H9 (cell line): ENCODE measurements around the gene EXOSC1. TPM values are rescaled to one million over a fixed set of nuclear protein-coding genes. Genes with fewer than 3 reads are reported as not detected.
A peak's percentile ranks its signal among the peaks of the same experiment; 100 is the strongest.
"Not testable (repeated sequence)": the region's sequence is repeated elsewhere in the genome, so short reads cannot be mapped to it uniquely, and the experiment has no call there.

Experiments
- DNase-seq: peaks from one replicate; pipeline ENCODE4 v3.0.0-alpha.2; 2017
- H2AFZ ChIP-seq: one replicate; pipeline ENCODE4 v1.6.1; 2013; ENCODE audit warnings: mild to moderate bottlenecking, low read length, control low read depth, moderate library complexity
- H2AK5ac ChIP-seq: 2 replicates; pipeline ENCODE4 v1.6.1; 2013; ENCODE audit warnings: low read length, control low read depth, mixed read lengths; ENCODE audit not compliant: insufficient read length
- H2BK120ac ChIP-seq: one replicate; pipeline ENCODE4 v1.6.1; 2013; ENCODE audit warnings: low read depth, mild to moderate bottlenecking, low read length, control low read depth, inconsistent platforms; ENCODE audit not compliant: poor library complexity, severe bottlenecking
- H2BK12ac ChIP-seq: 2 replicates; pipeline ENCODE4 v1.6.1; 2013; ENCODE audit warnings: low read length, control low read depth, mixed read lengths, low read depth; ENCODE audit not compliant: insufficient read length
- H2BK15ac ChIP-seq: 2 replicates; pipeline ENCODE4 v1.6.1; 2013; ENCODE audit warnings: low read depth, low read length, control low read depth
- H2BK20ac ChIP-seq: one replicate; pipeline ENCODE4 v1.6.1; 2013; ENCODE audit warnings: low read depth, mild to moderate bottlenecking, low read length, control low read depth, inconsistent platforms; ENCODE audit not compliant: poor library complexity, severe bottlenecking
- H2BK5ac ChIP-seq: 2 replicates; pipeline ENCODE4 v1.6.1; 2013; ENCODE audit warnings: low read length, control low read depth, mixed read lengths; ENCODE audit not compliant: insufficient read length
- H3K14ac ChIP-seq: 2 replicates; pipeline ENCODE4 v1.6.1; 2013; ENCODE audit warnings: low read length, control low read depth; ENCODE audit not compliant: insufficient read depth
- H3K18ac ChIP-seq: 2 replicates; pipeline ENCODE4 v1.6.1; 2013; ENCODE audit warnings: low read depth, mild to moderate bottlenecking, mixed read lengths, low read length, control low read depth; ENCODE audit not compliant: insufficient read length
- H3K23ac ChIP-seq: 2 replicates; pipeline ENCODE4 v1.6.1; 2013; ENCODE audit warnings: low read length, control low read depth, mixed read lengths, low read depth; ENCODE audit not compliant: insufficient read length
- H3K23me2 ChIP-seq: 2 replicates; pipeline ENCODE4 v1.6.1; 2013; ENCODE audit warnings: low read depth, mild to moderate bottlenecking, mixed read lengths, low read length, control low read depth; ENCODE audit not compliant: insufficient read length, poor library complexity, severe bottlenecking
- H3K27ac ChIP-seq: 2 replicates; pipeline ENCODE4 v1.5.1; 2013; ENCODE audit warnings: low read length, control low read depth, mixed read lengths, low read depth; ENCODE audit not compliant: insufficient read length
- H3K27me3 ChIP-seq: 2 replicates; pipeline ENCODE4 v1.6.1; 2013; ENCODE audit warnings: low read length, control low read depth, inconsistent platforms; ENCODE audit not compliant: insufficient read depth
- H3K4ac ChIP-seq: 2 replicates; pipeline ENCODE4 v1.6.1; 2013; ENCODE audit warnings: low read depth, mild to moderate bottlenecking, control low read depth, inconsistent platforms, low read length, moderate library complexity
- H3K4me1 ChIP-seq: 2 replicates; pipeline ENCODE4 v1.6.1; 2013; ENCODE audit warnings: low read length, control low read depth, inconsistent platforms; ENCODE audit not compliant: insufficient read depth
- H3K4me2 ChIP-seq: 2 replicates; pipeline ENCODE4 v1.6.1; 2013; ENCODE audit warnings: low read length, control low read depth, mixed read lengths; ENCODE audit not compliant: insufficient read length, insufficient read depth
- H3K56ac ChIP-seq: 2 replicates; pipeline ENCODE4 v1.6.1; 2013; ENCODE audit warnings: low read depth, mild to moderate bottlenecking, mixed read lengths, low read length, control low read depth; ENCODE audit not compliant: insufficient read length
- H3K79me1 ChIP-seq: 2 replicates; pipeline ENCODE4 v1.6.1; 2013; ENCODE audit warnings: low read depth, mild to moderate bottlenecking, moderate library complexity, low read length, control low read depth, inconsistent platforms; ENCODE audit not compliant: insufficient read depth, poor library complexity, severe bottlenecking
- H3K79me2 ChIP-seq: 2 replicates; pipeline ENCODE4 v1.6.1; 2013; ENCODE audit warnings: low read length, control low read depth, inconsistent platforms; ENCODE audit not compliant: insufficient read depth
- H3K9ac ChIP-seq: 2 replicates; pipeline ENCODE4 v1.6.1; 2013; ENCODE audit warnings: low read length, control low read depth, mixed read lengths; ENCODE audit not compliant: insufficient read length; ENCODE audit errors: extremely low read depth
- H3K9me3 ChIP-seq: one replicate; pipeline ENCODE4 v1.6.1; 2013; ENCODE audit warnings: low read depth, low read length, inconsistent platforms; ENCODE audit not compliant: control insufficient read depth
- H3T11ph ChIP-seq: one replicate; pipeline ENCODE4 v1.6.1; 2013; ENCODE audit warnings: mild to moderate bottlenecking, low read length, control low read depth, inconsistent platforms
- H4K20me1 ChIP-seq: one replicate; pipeline ENCODE4 v1.6.1; 2013; ENCODE audit not compliant: control insufficient read depth, insufficient read length, insufficient read depth
- H4K5ac ChIP-seq: 2 replicates; pipeline ENCODE4 v1.6.1; 2013; ENCODE audit warnings: low read depth, mild to moderate bottlenecking, mixed read lengths, low read length, control low read depth; ENCODE audit not compliant: insufficient read length
- H4K8ac ChIP-seq: replicated peaks from 2 replicates; pipeline ENCODE4 v1.6.1; 2013; ENCODE audit warnings: low read length, control low read depth, mixed read lengths, low read depth; ENCODE audit not compliant: insufficient read length
- H4K91ac ChIP-seq: 2 replicates; pipeline ENCODE4 v1.6.1; 2013; ENCODE audit warnings: low read depth, mild to moderate bottlenecking, moderate library complexity, mixed read lengths, low read length, control low read depth; ENCODE audit not compliant: insufficient read length
- H3K27ac Mint-ChIP-seq, 3 experiments: 2 replicates in 2 of 3; 3 replicates in 1 of 3; pipeline ENCODE4 v1.8.0; 2020 to 2021; ENCODE audit warnings: mixed read lengths in 3 of 3, mild to moderate bottlenecking in 1 of 3, moderate library complexity in 1 of 3
- H3K27me3 Mint-ChIP-seq: 2 replicates; pipeline ENCODE4 v1.8.0; 2021; ENCODE audit warnings: low read depth, mild to moderate bottlenecking, moderate library complexity, mixed read lengths
- H3K36me3 Mint-ChIP-seq, 3 experiments: 2 replicates in 2 of 3; 3 replicates in 1 of 3; pipeline ENCODE4 v1.8.0; 2020 to 2021; ENCODE audit warnings: low read depth in 3 of 3, mixed read lengths in 3 of 3; ENCODE audit not compliant: insufficient read depth in 1 of 3
- H3K4me1 Mint-ChIP-seq, 2 experiments: 2 replicates each; pipeline ENCODE4 v1.8.0; 2020; ENCODE audit warnings: mixed read lengths in 2 of 2
- H3K4me3 Mint-ChIP-seq, 2 experiments: 2 replicates in 1 of 2; 3 replicates in 1 of 2; pipeline ENCODE4 v1.8.0; 2020 to 2021; ENCODE audit warnings: mild to moderate bottlenecking in 2 of 2, mixed read lengths in 2 of 2, moderate library complexity in 1 of 2
- H3K9me3 Mint-ChIP-seq, 2 experiments: 2 replicates in 1 of 2; 3 replicates in 1 of 2; pipeline ENCODE4 v1.8.0; 2020; ENCODE audit warnings: mild to moderate bottlenecking in 2 of 2, mixed read lengths in 2 of 2, moderate library complexity in 1 of 2
- WGBS: extraction: QIAGEN DNeasy Blood & Tissue Kit; methylation state at CpG from one replicate; pipeline ENCODE4 v1.1.7; 2013; ENCODE audit warnings: missing lambda C conversion rate, low lambda C conversion rate, mixed read lengths; ENCODE audit not compliant: insufficient read length; ENCODE audit errors: extremely low coverage; 5-methylcytosine and 5-hydroxymethylcytosine counted together
- total RNA-seq: library from RNA; stranded (reverse); gene quantifications from 2 replicates; pipeline ENCODE4 v1.2.1, GENCODE V29; 2021
- TF ChIP-seq, protein P1 (sequence below): fragments of 200-600 bp; sonication (generic); conservative IDR thresholded peaks from 3 replicates; pipeline ENCODE4 v1.8.0; 2021; ENCODE audit warnings: antibody characterized with exemption, mild to moderate bottlenecking

The EXOSC1 gene
- total RNA-seq, 1 experiment from 2014 or later: 66.4 TPM

GRCh38 chr10:97407211-97407951, 38.4 kb downstream of the EXOSC1 start:
- Mint-ChIP-seq H3K4me1 (peaks cover 0 to 5% of the 10 kb centered on the region in 2 experiments; a peak in 2 of 4 replicates), H3K27ac (peak overlapping the region; percentile 72 to 89 (median 83); a peak in 5 of 7 replicates), H3K4me3 (peak overlapping the region; percentile 57 to 73), H3K27me3 (no peaks in the 10 kb centered on the region), H3K36me3 (no peaks in the 10 kb centered on the region), H3K9me3 (no peaks in the 10 kb centered on the region)
- Histone ChIP-seq H3K79me1 (no peaks in the 10 kb centered on the region), H4K5ac (no peak overlapping the region), H3K27ac (no peak overlapping the region), H3K4ac (no peak overlapping the region), H3K9ac (no peak overlapping the region), H3K14ac (no peak overlapping the region), H2BK20ac (no peak overlapping the region), H3K23ac (no peak overlapping the region), H2BK120ac (no peak overlapping the region), H4K8ac (no peak overlapping the region), H4K20me1 (no peaks in the 10 kb centered on the region), H4K91ac (no peak overlapping the region), H3K79me2 (no peaks in the 10 kb centered on the region), H3K56ac (no peak overlapping the region), H2BK12ac (no peak overlapping the region), H2AFZ (peak overlapping the region; percentile 58), H3K4me2 (peak overlapping the region; percentile 63), H3K9me3 (no peaks in the 10 kb centered on the region), H2BK15ac (no peak overlapping the region), H3T11ph (no peak overlapping the region), H3K23me2 (peaks cover 3% of the 10 kb centered on the region), H3K4me1 (no peaks in the 10 kb centered on the region), H3K18ac (no peak overlapping the region), H2BK5ac (no peak overlapping the region), H2AK5ac (no peak overlapping the region), H3K27me3 (no peaks in the 10 kb centered on the region)
- TF ChIP-seq, protein P1, sequence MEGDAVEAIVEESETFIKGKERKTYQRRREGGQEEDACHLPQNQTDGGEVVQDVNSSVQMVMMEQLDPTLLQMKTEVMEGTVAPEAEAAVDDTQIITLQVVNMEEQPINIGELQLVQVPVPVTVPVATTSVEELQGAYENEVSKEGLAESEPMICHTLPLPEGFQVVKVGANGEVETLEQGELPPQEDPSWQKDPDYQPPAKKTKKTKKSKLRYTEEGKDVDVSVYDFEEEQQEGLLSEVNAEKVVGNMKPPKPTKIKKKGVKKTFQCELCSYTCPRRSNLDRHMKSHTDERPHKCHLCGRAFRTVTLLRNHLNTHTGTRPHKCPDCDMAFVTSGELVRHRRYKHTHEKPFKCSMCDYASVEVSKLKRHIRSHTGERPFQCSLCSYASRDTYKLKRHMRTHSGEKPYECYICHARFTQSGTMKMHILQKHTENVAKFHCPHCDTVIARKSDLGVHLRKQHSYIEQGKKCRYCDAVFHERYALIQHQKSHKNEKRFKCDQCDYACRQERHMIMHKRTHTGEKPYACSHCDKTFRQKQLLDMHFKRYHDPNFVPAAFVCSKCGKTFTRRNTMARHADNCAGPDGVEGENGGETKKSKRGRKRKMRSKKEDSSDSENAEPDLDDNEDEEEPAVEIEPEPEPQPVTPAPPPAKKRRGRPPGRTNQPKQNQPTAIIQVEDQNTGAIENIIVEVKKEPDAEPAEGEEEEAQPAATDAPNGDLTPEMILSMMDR: peak; percentile 89
- DNase-seq: peak; percentile 92
- WGBS: no CpG with 5 or more reads among the region's 10 CpGs

GRCh38 chr10:97406483-97406882, 39.3 kb downstream of the EXOSC1 start:
- H3K79me1 ChIP-seq, H4K91ac ChIP-seq, H3K9me3 Mint-ChIP-seq, H3K27me3 ChIP-seq, H2AK5ac ChIP-seq, H3K79me2 ChIP-seq, H2AFZ ChIP-seq, H3K4me2 ChIP-seq, H3K36me3 Mint-ChIP-seq, H3K4me3 Mint-ChIP-seq, H4K20me1 ChIP-seq, H3K23ac ChIP-seq, H3K9me3 ChIP-seq, H2BK5ac ChIP-seq, H3K4me1 Mint-ChIP-seq, H3K27ac ChIP-seq, H3K27ac Mint-ChIP-seq, H2BK20ac ChIP-seq, H3K14ac ChIP-seq, DNase-seq, H3K9ac ChIP-seq, H3K23me2 ChIP-seq, H2BK12ac ChIP-seq, H3K4ac ChIP-seq, H3K18ac ChIP-seq, H2BK120ac ChIP-seq, H3T11ph ChIP-seq, H3K56ac ChIP-seq, H4K5ac ChIP-seq, H3K4me1 ChIP-seq, H3K27me3 Mint-ChIP-seq, H2BK15ac ChIP-seq, H4K8ac ChIP-seq: not testable (repeated sequence)
- no CpG with 5 or more reads among the region's 7 CpGs for WGBS
